Caco-2 (cell line): ENCODE data around the gene BCAM. TPM values are rescaled to one million over a fixed set of nuclear protein-coding genes. Genes with fewer than 3 reads are reported as not detected.
A peak's percentile ranks its signal among the peaks of the same experiment; 100 is the strongest.

Experiments used
- BruUV-seq: library from RNA; stranded (reverse); fragments of 400-500 nt; replicated peaks from 2 replicates; lab custom pipeline; 2021; lab: Mats Ljungman, UMichigan
- CTCF ChIA-PET: fragments of 300-600 bp; sonication (Branson Sonifier 250); formaldehyde crosslinking; loops from one replicate; lab custom pipeline; 2022; ENCODE audit warnings: antibody characterized with exemption; lab: Charles Lee
- POLR2A ChIA-PET: fragments of 300-600 bp; sonication (Branson Sonifier 250); formaldehyde crosslinking; loops from one replicate; lab custom pipeline; 2022; ENCODE audit warnings: antibody characterized with exemption; lab: Charles Lee
- DNase-seq, 2 experiments: peaks; one replicate each; pipeline versions ENCODE4 v3.0.0 to v3.0.0-alpha.2; 2020 to 2022
- H3K27me3 ChIP-seq: replicated peaks from 2 replicates; pipeline ENCODE4 v1.6.0; 2011; ENCODE audit warnings: low read length; ENCODE audit not compliant: control insufficient read depth, insufficient read depth
- H3K36me3 ChIP-seq: 2 replicates; pipeline ENCODE4 v1.5.1; 2011; ENCODE audit warnings: low read length; ENCODE audit not compliant: control insufficient read depth, insufficient read depth
- H3K4me1 ChIP-seq: fragments of 250-450 bp; sonication (Bioruptor Pico); 2 replicates; pipeline ENCODE4 v1.5.1; 2020; ENCODE audit warnings: mild to moderate bottlenecking
- H3K4me3 ChIP-seq: 2 replicates; pipeline ENCODE4 v1.5.1; 2011; ENCODE audit warnings: low read depth, mild to moderate bottlenecking, control low read depth, low read length
- H3K9me3 ChIP-seq: fragments of 250-450 bp; sonication (Bioruptor Pico); 2 replicates; pipeline ENCODE4 v1.5.1; 2020; ENCODE audit warnings: mild to moderate bottlenecking, moderate library complexity
- H3K27ac Mint-ChIP-seq: one replicate; pipeline ENCODE4 v1.8.0; 2022; ENCODE audit warnings: mixed read lengths; ENCODE audit not compliant: unreplicated experiment
- H3K27me3 Mint-ChIP-seq: one replicate; pipeline ENCODE4 v1.8.0; 2022; ENCODE audit warnings: mixed read lengths; ENCODE audit not compliant: insufficient read depth, unreplicated experiment
- H3K36me3 Mint-ChIP-seq: one replicate; pipeline ENCODE4 v1.8.0; 2022; ENCODE audit warnings: mild to moderate bottlenecking, mixed read lengths; ENCODE audit not compliant: insufficient read depth, unreplicated experiment
- H3K4me1 Mint-ChIP-seq: one replicate; pipeline ENCODE4 v1.8.0; 2022; ENCODE audit warnings: low read depth, mixed read lengths; ENCODE audit not compliant: unreplicated experiment
- H3K4me3 Mint-ChIP-seq: one replicate; pipeline ENCODE4 v1.8.0; 2022; ENCODE audit warnings: mild to moderate bottlenecking, moderate library complexity, mixed read lengths; ENCODE audit not compliant: unreplicated experiment
- H3K9me3 Mint-ChIP-seq: one replicate; pipeline ENCODE4 v1.8.0; 2022; ENCODE audit warnings: mixed read lengths; ENCODE audit not compliant: unreplicated experiment
- CTCF ChIP-seq, 2 experiments: fragments of 200-600 bp in 1 of 2; IDR thresholded peaks; 1 replicate in 1 of 2; 2 replicates in 1 of 2; pipeline versions ENCODE4 v1.5.1 to v1.8.0; 2011 to 2022; ENCODE audit warnings: antibody characterized with exemption in 1 of 2, control low read depth in 1 of 2, inconsistent platforms in 1 of 2, low read depth in 1 of 2, low read length in 1 of 2, mild to moderate bottlenecking in 1 of 2, moderate library complexity in 1 of 2; ENCODE audit not compliant: insufficient read depth in 1 of 2, severe bottlenecking in 1 of 2, unreplicated experiment in 1 of 2
- intact Hi-C: fragments of 100-400 bp; cut with micrococcal nuclease; formaldehyde crosslinking; loops from one replicate; pipeline ENCODE4 v1.10.0; 2022; ENCODE audit not compliant: unreplicated experiment
- total RNA-seq: library from RNA; stranded (reverse); gene quantifications from 2 replicates; pipeline ENCODE4 v1.2.3, GENCODE V29; 2022

BCAM gene
- total RNA-seq, 1 experiment from 2014 or later, result 244 TPM

GRCh38 chr19:44850641-44851109, 41.8 kb downstream of the BCAM start:
- intact Hi-C loops, result no loop called here
- no TSS peak for BruUV-seq
- DNase-seq, result peak in 1 of 2 experiments; percentile 45
- H3K4me3 ChIP-seq, result no peak overlapping the region
- ChIA-PET CTCF (no interaction called here), POLR2A (no interaction called here)
- H3K36me3 ChIP-seq, result peaks cover 4% of the 10 kb centered on the region; the same call in 1 of the 2 replicates
- no peaks in the 10 kb centered on the region for H3K9me3 ChIP-seq
- Mint-ChIP-seq H3K27ac (peak overlapping the region; percentile 98), H3K4me3 (no peak overlapping the region), H3K36me3 (peaks cover 72% of the 10 kb centered on the region), H3K9me3 (no peaks in the 10 kb centered on the region), H3K27me3 (no peaks in the 10 kb centered on the region), H3K4me1 (peaks cover 29% of the 10 kb centered on the region)
- peaks cover 30% of the 10 kb centered on the region for H3K4me1 ChIP-seq
- no peak for TF ChIP-seq CTCF (IDR thresholded peaks at IDR 0.05; ENCODE audit: insufficient read depth in 1 of 2, low read depth in 1 of 2, low read length in 1 of 2, severe bottlenecking in 1 of 2, unreplicated experiment in 1 of 2)
- H3K27me3 ChIP-seq, result no peaks in the 10 kb centered on the region

- H3K4me1 ChIP-seq, result peaks cover 30% of the 10 kb centered on the region
- H3K4me3 Mint-ChIP-seq, result no peak overlapping the region
- no peak overlapping the region for H3K4me3 ChIP-seq
- H3K9me3 ChIP-seq, result no peaks in the 10 kb centered on the region
- H3K36me3 ChIP-seq, result peaks cover 4% of the 10 kb centered on the region; the same call in 1 of the 2 replicates
- H3K4me1 Mint-ChIP-seq, result peaks cover 34% of the 10 kb centered on the region
- no peaks in the 10 kb centered on the region for H3K27me3 ChIP-seq
- H3K9me3 Mint-ChIP-seq, result no peaks in the 10 kb centered on the region
- H3K27ac Mint-ChIP-seq, result peak overlapping the region; percentile 70
- DNase-seq, result no peak
- TF ChIP-seq CTCF (IDR thresholded peaks at IDR 0.05; ENCODE audit: insufficient read depth in 1 of 2, low read depth in 1 of 2, low read length in 1 of 2, severe bottlenecking in 1 of 2, unreplicated experiment in 1 of 2), result no peak
- H3K27me3 Mint-ChIP-seq, result no peaks in the 10 kb centered on the region
- intact Hi-C loops, result no loop called here
- BruUV-seq, result no TSS peak
- CTCF ChIA-PET, result no interaction called here
- H3K36me3 Mint-ChIP-seq, result peaks cover 72% of the 10 kb centered on the region
- POLR2A ChIA-PET, result no interaction called here
These were observed 42.5 kb downstream of the BCAM start for GRCh38 chr19:44851427-44851826.

GRCh38 chr19:44855606-44856005, 46.7 kb downstream of the BCAM start:
- TF ChIP-seq CTCF (IDR thresholded peaks at IDR 0.05; ENCODE audit: insufficient read depth in 1 of 2, low read depth in 1 of 2, low read length in 1 of 2, severe bottlenecking in 1 of 2, unreplicated experiment in 1 of 2), result no peak
- ChIA-PET CTCF (no interaction called here), POLR2A (no interaction called here)
- H3K36me3 ChIP-seq, result peaks cover 4% of the 10 kb centered on the region; the same call in 1 of the 2 replicates
- H3K27me3 Mint-ChIP-seq, result no peaks in the 10 kb centered on the region
- no peaks in the 10 kb centered on the region for H3K27me3 ChIP-seq
- no peaks in the 10 kb centered on the region for H3K9me3 ChIP-seq
- H3K4me3 ChIP-seq, result no peak overlapping the region
- no peak for DNase-seq
- peaks cover 23% of the 10 kb centered on the region for H3K4me1 Mint-ChIP-seq
- peaks cover 5% of the 10 kb centered on the region for H3K4me1 ChIP-seq
- no peak overlapping the region for H3K4me3 Mint-ChIP-seq
- TSS peak; percentile 10 for BruUV-seq
- no peak overlapping the region for H3K27ac Mint-ChIP-seq
- peaks cover 88% of the 10 kb centered on the region for H3K36me3 Mint-ChIP-seq
- intact Hi-C loops, result no loop called here
- no peaks in the 10 kb centered on the region for H3K9me3 Mint-ChIP-seq
